Esophagus muscularis mucosa (tissue), 4 donors: Measurements from ENCODE around the gene RPS17. TPM values are rescaled to one million over a fixed set of nuclear protein-coding genes. Genes with fewer than 3 reads are reported as not detected.
"Not testable (repeated sequence)": the region's sequence is repeated elsewhere in the genome, so short reads cannot be mapped to it uniquely, and the experiment has no call there.

Source experiments
- DNase-seq: peaks from one replicate; pipeline ENCODE4 v3.0.0-alpha.2; 2017; ENCODE audit errors: extremely low spot score
- H3K27ac ChIP-seq, 4 donors: fragments of 200-600 bp; sonication (generic); replicated peaks in 1 of 4; 1 replicate in 3 of 4; 2 replicates in 1 of 4; pipeline ENCODE4 v1.5.1; 2016 to 2019; ENCODE audit warnings: mild to moderate bottlenecking in 1 of 4
- H3K27me3 ChIP-seq, 4 donors: fragments of 200-600 bp; sonication (generic); one replicate each; pipeline versions ENCODE4 v1.5.1 to v1.6.0; 2016 to 2019
- H3K36me3 ChIP-seq, 4 donors: fragments of 200-600 bp; sonication (generic); one replicate each; pipeline ENCODE4 v1.5.1; 2016 to 2019
- H3K4me1 ChIP-seq, 4 donors: fragments of 200-600 bp; sonication (generic); one replicate each; pipeline ENCODE4 v1.5.1; 2016 to 2019
- H3K4me3 ChIP-seq, 4 donors: fragments of 200-600 bp; sonication (generic); 1 replicate in 2 of 4; 2 replicates in 2 of 4; pipeline ENCODE4 v1.5.1; 2016 to 2019; ENCODE audit warnings: mild to moderate bottlenecking in 4 of 4, moderate library complexity in 1 of 4
- H3K9me3 ChIP-seq, 4 donors: fragments of 200-600 bp; sonication (generic); 1 replicate in 3 of 4; 2 replicates in 1 of 4; pipeline ENCODE4 v1.5.1; 2016 to 2019
- CTCF ChIP-seq, 3 experiments: fragments of 200-600 bp in 2 of 3; fragments of 450-650 bp in 1 of 3; sonication (generic) in 2 of 3; IDR thresholded peaks; one replicate each; pipeline ENCODE4 v1.5.1; 2017 to 2019; ENCODE audit warnings: antibody characterized with exemption in 3 of 3, mild to moderate bottlenecking in 2 of 3, moderate library complexity in 1 of 3
- WGBS: methylation state at CpG from one replicate; pipeline ENCODE4 v1.1.5; 2018; 5-methylcytosine and 5-hydroxymethylcytosine counted together
- intact Hi-C: fragments of 100-400 bp; cut with DNase I; formaldehyde crosslinking; loops from one replicate; pipeline ENCODE4 v1.15.1; 2023
- total RNA-seq, 4 donors: library from RNA; depleted of rRNA; stranded (reverse); fragments of >200 nt; gene quantifications; one replicate each; pipeline versions ENCODE4 v1.1.0 to v1.2.1, GENCODE V29; 2016

RPS17 gene
- total RNA-seq, 4 donors from 2014 or later: 1,410 to 2,934 (median 1,998) TPM

- H3K4me1 ChIP-seq, H3K27ac ChIP-seq, intact Hi-C loops, H3K36me3 ChIP-seq, H3K4me3 ChIP-seq, H3K27me3 ChIP-seq, H3K9me3 ChIP-seq, DNase-seq: not testable (repeated sequence)
- TF ChIP-seq CTCF (IDR thresholded peaks at IDR 0.05): peak in 1 of 3 experiments; percentile 22
- 34% methylated on average over 3 of the region's 7 CpGs for WGBS
Observed at GRCh38 chr15:82502700-82503339, 37.4 kb downstream of the RPS17 start.

- intact Hi-C loops, H3K27ac ChIP-seq, H3K27me3 ChIP-seq, DNase-seq, H3K4me3 ChIP-seq, H3K9me3 ChIP-seq, H3K4me1 ChIP-seq, H3K36me3 ChIP-seq: not testable (repeated sequence)
- WGBS: 60% methylated on average over 4 of the region's 4 CpGs
Observed at GRCh38 chr15:82500772-82501171, 39.5 kb downstream of the RPS17 start.

- intact Hi-C loops, H3K4me3 ChIP-seq, H3K9me3 ChIP-seq, H3K27ac ChIP-seq, H3K27me3 ChIP-seq, DNase-seq, H3K4me1 ChIP-seq, H3K36me3 ChIP-seq: not testable (repeated sequence)
Observed at GRCh38 chr15:82497978-82498377, 42.3 kb downstream of the RPS17 start.

GRCh38 chr15:82488250-82488649 is 52.0 kb downstream of the RPS17 start:
- intact Hi-C loops, H3K4me1 ChIP-seq, H3K27ac ChIP-seq, DNase-seq, H3K27me3 ChIP-seq, H3K9me3 ChIP-seq, H3K4me3 ChIP-seq, H3K36me3 ChIP-seq: not testable (repeated sequence)
- WGBS: 75% methylated on average over 4 of the region's 4 CpGs

GRCh38 chr15:82487045-82487444 is 53.2 kb downstream of the RPS17 start:
- H3K27me3 ChIP-seq, H3K27ac ChIP-seq, intact Hi-C loops, H3K4me1 ChIP-seq, DNase-seq, H3K36me3 ChIP-seq, H3K9me3 ChIP-seq, H3K4me3 ChIP-seq: not testable (repeated sequence)
- 67% methylated on average over 7 of the region's 7 CpGs for WGBS

Other genes with a start within 250 kb of the RPS17 start
- gene GOLGA6L10, start 191.0 kb downstream of the RPS17 start, total RNA-seq: 1 to 10 TPM in 2 of 4 donors, under 1 TPM in 2; 0.33 to 1.7 (median 0.99) TPM
- 1 to 10 TPM; 1.3 to 3.7 (median 1.8) TPM for gene GOLGA6L9, start 110.6 kb downstream of the RPS17 start, total RNA-seq
- 1 to 10 TPM; 5.6 to 8.1 (median 5.9) TPM for gene CPEB1, start 106.9 kb upstream of the RPS17 start, total RNA-seq
- gene AP3B2, start 169.4 kb upstream of the RPS17 start, total RNA-seq: 1 to 10 TPM; 1.2 to 2.1 (median 1.7) TPM